CD4-positive, alpha-beta T cell treated with Interferon gamma for 1 hour (primary cell): ENCODE results near the gene ZG16B.

Source experiments
- DNase-seq: peaks from one replicate; pipeline ENCODE4 v3.0.0-alpha.2; 2020

Gene ZG16B

DNA sequence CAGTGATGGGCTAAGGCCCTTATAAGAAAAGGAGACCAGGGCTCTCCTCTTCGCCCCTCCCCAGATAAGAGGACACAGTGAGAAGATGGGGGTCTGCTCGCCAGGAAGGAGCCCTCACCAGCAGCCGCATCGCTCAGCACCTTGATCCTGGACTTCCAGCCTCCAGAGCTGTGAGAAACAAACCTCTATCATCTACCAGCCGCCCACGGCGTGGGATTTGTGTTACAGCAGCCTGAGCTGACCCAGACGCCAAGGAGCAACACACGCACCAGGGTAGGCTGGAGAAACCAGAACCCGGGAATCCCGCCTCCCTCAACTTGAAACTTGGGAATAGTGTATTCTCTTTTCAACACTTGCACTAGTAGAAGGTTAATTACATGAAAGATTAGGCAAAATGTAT is 4.2 kb upstream of the ZG16B start:
- no peak for DNase-seq

DNA sequence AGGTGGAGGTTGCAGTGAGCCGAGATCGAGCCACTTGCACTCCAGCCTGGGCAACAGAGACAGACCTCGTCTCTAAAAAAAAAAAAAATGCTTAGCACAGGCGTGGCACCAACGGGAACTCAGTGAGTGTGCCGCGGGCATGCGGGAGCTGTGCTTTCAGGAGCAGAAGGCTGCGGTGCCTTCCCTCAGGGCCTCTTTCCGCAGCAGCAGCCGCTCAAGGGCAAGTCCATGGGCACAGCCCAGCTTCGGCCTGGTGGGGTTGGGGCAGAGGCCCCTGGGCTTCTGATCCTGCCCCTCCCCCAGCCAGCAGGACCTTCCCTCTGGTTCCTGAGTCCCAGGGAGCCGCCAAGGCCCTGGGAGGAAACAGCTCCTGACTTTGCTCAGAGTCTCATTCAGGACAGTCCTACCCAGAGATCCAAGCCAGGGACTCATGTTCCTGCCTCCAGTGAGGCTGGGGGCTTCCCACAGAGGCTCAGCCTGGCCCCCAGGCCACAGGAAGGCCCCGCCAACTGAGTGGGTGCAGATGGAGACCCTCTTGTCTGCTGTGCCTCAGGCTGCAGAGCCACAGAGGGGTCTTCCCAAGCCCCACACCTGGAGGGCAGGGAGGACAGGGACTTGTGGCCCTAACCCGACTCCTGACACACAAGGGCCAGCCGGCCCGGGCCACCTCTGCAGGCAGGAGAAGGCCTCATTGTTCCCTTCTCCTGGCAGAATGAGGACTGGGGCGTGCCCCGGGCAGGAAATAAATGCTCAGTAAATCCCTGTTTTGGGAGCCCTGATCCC is 3.3 kb upstream of the ZG16B start:
- DNase-seq, result no peak

DNA sequence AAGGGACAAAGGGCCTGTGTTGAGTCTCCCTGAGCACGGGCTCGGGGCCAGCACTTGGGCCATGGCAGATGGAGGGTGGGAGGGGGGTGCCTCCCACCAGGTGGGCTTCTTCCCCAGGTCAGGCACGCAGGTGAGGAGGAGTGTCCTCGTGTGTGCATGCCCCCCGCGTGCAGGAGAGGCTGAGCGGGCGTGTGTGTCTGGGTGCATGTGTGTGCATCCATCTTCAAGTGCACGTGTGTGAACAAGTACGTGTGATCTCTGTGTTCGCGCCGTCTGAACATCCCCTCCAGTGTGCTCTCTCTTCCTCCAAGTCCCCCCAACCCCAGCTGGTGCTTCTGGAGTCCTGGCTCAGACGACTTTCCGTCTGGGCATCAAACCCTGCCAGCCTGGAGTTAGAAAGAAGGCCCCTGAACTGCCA is 2.7 kb upstream of the ZG16B start:
- DNase-seq, result no peak

DNA sequence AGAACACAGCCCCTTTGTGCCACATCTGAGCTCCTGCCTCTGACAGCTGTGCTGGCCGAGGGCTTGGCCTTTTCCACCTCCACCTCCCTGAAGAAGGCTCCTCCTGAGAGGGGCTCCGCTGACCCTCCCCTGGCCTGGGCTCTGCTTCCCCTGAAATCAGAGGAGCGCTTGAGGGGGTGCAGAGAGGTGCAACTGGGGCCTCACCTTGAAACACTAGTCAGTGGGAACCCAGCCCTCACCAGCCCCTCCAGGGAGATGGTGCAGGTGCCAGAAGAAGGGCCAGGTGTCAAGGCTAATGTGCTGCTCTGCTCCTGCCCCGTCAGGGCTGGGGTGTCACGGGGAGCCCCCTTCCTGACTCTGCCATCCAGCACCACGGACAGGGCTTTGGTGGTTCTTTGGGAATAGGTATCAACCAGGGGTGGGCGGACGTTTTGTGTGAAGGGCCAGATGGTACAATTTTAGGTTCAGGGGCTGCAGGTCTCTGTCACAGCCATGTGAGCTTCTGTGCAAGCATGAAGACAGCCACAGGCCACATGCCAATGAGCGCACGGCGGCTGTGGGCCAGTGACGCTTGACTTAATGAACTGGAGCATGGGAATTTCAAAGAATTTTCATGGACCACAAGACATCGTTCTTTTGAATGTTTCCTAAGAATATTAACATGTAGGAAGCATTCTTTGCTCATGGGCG is 2.1 kb upstream of the ZG16B start:
- no peak for DNase-seq

DNA sequence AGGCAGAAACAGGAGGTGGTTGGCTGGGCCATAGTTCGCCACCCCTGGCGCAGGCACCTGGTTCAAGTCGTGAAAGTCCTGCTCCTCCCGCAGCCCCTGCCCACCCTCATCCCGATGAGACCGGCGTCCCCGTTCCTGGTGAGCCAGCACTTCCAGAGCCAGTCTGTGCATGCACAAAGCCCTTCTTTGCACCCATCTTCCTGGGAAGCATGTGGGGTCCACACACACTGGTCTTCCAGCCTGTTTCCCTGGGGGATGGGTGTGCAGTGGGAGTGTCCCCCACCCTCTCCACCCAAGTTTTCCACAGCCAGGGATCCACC is 1.6 kb upstream of the ZG16B start:
- DNase-seq, result no peak

DNA sequence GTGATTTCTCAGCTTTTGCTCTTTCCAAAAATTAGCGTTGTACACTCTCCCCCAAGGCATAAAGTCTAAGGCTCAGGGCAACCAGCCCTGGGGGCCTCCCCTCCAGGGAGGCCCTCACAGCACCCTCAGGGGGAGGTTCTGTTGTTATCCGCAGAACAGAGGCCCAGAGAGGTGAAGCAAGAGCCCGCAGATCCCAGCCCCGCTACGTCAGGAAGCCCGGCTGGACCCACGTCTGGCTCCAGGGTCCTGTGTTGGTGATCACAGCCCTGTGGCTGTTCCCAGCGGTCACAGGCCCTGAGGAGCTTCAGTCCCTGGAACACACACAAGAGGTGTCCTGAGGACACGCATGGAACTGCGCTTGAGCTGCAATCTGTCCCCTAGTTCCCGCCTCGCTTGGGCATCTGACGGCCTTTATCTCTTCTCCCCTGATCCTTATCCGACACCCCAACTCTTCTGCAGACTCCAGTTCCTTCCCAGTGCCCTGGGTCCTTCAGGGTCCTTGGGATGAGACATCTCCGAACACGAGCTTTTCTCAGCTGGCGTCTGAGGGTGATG is 1.1 kb upstream of the ZG16B start:
- DNase-seq, result no peak

DNA sequence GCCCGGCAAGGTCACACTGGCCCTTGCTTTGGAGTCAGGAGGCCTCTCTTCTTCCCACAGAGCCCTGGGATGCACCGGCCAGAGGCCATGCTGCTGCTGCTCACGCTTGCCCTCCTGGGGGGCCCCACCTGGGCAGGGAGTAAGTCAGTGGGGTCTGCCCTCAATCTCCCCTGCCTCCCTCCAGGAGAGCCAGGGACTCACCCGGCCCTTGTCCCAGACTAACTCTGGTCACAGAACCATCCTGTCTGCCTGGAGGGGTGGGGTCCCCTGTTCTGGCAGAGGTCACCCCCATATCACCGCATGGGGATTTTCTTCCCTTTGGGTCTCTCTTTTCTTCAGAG is 222 bp downstream of the ZG16B start:
- DNase-seq, result no peak

DNA sequence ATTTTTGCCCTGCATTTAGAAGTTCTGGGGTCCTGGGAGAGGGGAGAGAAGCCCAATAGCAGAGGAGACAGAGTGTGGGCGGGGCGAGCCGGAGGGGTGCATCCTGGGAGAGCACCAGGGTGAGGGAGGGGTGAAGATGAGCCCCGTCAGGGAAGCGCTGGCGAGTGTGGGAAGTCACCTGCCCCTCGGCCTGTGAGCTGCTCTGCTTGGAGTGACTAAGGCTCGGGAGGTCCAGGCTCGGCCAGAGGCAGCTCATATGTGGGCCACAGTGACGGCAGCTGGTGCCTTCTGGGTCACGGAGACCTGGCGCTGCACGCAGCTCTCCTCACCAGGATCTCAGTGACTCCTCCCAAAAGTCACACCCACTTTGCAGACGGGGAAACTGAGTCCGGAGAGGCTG is 1.1 kb downstream of the ZG16B start:
- no peak for DNase-seq

DNA sequence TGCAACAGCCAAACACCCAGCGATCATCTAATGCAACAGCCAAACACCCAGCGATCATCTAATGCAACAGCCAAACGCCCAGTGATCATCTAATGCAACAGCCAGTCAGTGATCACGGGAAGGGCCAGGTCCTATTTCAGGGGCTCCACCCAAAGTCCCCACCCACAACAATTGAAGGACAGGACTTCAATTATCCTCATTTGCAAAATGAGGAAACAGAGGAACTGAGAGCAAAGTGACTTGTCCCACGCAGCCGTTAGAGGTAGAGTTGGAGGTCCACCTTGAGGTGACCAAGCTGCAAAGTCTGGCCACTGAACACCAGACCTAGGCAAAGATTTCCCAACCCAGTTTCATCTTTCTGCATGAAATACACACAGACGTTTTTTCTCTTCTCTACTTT is 3.7 kb downstream of the ZG16B start:
- no peak for DNase-seq

DNA sequence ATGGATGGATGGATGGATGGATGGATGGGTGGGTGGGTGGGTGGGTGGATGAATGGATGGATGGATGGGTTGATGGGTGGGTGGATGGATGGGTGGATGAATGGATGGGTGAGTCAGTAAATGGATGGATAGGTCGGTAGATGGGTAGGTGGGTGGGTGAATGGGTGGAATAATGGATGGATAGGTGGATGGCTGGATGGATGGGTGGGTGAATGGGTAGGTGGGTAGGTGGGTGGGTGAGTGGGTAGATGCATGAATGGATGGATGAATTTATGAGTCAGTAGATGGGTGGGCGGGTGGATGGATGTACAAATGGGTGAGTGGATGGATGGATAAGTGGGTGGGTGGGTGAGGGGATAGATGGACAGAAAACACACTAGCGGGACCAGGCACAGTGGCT is 4.9 kb downstream of the ZG16B start:
- no peak for DNase-seq

DNA sequence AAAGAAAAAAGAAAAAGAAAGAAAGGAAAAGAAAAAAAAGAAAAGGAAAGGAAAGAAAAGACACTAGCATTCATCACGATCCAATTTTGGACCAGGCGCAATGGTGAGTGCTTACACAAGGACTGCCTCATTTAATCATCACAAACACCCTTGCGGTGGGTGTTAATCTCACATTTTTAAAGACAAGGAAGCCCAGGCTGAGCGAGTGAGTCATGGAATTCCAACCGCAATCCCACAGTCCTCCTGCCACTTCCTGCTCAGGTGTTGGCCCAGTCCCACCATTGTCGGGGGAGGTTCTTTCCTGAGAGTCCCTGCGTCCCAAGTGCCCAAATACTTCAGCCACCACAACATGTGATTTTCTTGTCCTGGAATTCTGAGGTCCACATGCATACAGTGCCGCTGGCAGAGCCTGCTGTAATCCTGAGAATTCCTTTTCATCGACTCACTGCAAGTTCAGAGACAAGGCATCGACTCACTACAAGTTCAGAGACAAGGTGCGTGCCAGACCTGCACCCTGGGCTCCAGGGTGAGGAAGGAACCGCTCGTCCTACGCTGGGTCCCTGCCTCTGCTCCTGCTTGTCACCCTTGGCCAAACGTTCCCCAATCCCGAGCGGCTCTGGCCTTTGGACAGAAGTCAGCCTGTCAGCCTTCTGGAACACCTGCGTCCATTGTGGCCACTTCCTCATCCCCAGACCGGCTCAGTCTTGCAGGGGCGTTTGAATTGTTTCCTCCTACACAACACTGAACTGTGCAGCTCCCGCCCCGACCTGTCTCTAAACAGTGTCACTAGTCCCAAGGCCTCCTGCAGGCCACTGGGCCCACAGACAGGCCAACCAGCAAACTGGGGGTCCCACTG is 5.8 kb downstream of the ZG16B start:
- no peak for DNase-seq

DNA sequence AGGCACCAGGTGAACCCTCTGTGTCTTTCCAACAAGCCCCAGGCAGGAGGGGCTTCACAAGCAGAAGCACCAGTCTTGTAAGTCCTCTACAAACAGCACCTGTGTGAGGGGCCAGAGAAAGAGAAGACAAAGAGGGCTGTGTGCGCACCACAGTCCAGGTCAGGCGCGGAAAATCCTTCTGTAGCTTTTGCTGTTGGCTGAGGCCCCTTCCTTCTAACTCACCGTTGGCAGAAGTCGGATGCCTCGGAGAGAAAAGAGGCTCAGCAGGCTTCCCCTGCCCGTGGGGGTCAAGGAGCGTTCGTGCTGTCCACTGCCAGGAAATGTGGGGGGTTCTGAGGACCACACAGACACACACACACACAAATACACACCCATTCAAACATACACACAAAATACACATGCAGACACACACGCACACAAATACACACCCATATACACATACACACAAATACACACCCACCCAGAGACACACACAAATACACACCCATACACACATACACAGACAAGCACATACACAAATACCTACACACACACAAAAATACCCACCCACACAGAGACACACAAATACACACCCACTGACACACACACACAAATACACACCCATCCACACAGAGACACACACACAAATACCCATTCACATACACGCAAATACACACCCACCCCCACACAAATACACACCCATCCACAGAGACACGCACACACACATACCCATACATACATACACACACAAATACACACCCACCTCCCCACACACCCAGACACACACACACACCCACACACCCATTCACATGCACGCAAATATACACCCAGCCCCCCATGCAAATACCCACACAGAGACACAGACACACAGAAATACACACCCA is 6.8 kb downstream of the ZG16B start:
- no peak for DNase-seq

DNA sequence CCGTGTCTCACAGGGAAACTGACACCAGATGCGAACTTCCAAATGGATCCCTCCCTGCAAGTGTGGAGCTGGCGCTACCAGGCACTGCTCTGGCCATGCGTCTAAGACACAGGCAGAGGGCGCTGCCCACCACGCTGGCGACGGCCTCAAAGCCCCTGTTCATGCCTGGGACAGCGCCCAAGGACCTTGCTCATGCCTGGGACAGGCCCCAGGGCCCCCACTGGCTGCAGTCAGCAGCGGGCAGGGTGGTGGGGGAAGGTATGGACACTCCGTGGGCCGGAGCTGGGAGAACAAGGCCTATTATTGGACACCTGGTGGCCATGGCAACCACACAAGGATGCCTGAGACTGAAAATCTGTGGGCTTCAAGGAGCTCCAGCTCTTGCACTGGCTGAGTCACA is 8.8 kb downstream of the ZG16B start:
- DNase-seq, result peak; percentile 59

DNA sequence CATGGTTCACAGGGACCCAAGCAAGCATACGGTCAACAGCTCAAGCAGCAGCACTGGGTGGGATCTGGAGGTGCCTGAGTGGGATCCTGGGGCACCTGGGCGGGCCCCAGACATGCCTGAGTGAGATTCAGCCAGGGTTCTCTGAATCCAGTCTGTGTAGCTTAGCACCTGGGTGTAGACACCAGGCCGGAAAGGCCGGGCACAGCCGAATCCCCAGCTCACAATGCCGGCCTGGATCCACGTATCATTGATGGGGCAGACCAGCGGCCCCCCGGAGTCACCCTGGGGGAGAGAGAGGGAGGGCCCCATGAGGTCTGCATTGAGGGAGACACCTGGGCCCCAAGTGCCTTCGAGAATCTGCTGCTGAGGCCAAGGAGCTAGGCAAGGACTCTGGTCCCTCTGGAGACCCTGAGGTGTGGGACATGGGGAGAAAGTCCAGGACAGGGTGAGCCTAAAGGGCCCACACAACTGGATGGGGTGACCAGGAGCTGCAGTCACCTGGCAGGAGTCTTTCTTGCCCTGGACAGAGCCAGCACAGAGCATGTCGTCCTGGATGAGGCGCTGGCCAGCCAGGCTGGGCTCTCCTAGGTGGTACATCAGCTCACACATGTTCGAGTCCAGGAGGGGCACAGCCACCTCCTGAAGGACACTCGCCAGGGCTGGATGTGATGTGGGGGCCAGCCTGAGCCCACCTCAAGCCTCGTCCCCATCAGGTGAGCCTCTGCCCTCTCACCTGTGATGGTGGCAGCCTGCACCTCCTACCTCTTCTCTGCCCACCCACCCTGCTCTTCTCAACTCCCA is 9.7 kb downstream of the ZG16B start:
- no peak for DNase-seq

DNA sequence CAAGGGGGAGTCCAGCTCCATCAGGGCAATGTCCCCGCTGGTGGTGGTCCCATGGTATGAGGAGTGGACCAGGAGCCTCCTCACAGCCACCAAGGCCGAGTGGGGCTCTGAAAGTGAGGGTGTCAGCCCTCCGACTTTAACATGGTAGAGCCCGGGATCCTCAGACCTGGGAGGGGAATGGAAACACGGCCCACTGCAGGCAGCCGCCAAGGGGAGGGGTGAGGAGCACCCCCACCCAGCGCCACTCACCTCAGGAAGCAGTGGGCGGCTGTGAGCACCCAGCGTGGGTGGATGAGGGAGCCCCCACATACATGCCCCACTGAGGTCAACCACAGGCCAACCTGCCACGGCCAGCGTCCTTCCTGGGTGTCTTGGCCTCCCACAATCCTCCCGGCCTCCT is 10.8 kb downstream of the ZG16B start:
- DNase-seq, result no peak

DNA sequence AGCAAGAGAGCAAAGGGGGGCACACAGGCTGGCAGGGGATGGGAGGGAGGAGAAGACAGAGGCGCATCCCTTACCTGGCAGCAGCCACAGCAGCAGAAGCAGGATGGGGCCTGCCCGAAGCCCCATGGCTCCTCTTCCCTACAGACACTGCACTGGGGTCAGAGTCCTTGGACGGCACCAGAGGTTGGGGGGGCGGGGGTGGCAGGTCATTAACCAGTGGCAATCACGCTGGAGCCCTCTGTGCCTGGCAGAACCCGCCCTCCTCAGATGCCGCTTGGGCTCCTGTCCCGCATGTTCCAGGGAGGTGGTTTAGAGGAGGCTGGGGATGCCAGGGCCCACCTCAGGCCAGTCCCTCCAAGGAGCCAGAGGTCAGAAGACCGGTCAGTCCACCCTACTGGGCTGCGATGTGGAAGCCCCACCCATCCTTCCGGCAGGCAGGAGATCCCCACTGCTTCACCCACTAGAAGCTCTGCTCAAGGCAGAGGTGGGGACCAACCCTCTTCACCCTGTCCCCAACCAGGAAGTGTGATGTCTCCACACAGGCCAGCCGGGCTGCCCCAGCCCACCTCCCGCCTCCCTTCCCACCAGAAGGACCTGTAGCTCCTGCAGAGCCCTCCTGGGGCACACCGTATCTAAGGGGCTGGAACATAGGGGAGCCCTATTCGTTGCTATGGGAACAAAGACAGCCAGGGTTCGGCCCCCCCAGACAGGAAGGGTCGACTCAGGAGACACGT is 11.7 kb downstream of the ZG16B start:
- DNase-seq, result peak; percentile 41

DNA sequence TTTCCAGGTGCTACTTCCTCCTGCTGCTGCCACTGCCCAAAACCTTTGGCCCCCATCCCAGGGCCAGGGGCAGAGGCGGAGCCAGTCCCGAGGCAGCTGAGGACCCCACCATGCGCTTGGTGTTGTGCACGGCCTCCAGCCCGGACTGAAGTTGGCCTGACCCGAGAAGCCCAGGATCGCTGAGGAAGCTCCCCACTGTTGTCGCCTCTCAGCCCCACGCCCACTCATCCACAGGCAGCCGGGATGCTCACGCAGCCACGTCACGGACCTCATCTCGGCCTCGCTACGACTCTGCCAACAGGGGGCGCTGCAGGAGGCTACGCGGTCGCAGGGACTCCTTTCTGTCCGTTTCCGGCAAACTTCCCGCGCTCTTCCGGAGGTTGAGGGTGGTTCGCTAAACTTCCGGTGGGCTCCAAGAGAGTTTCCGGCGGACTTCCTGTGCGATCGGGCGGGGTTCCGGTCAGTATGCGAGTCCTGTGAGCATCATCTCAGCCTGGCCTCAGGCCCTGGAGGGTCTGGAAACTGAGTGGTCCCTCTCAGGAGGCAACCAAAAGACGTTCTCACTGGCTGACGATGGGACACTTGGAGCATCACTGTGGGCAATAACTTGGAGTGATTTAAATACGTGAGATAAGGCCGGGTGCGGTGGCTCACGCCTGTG is 12.4 kb downstream of the ZG16B start:
- peak; percentile 78 for DNase-seq

DNA sequence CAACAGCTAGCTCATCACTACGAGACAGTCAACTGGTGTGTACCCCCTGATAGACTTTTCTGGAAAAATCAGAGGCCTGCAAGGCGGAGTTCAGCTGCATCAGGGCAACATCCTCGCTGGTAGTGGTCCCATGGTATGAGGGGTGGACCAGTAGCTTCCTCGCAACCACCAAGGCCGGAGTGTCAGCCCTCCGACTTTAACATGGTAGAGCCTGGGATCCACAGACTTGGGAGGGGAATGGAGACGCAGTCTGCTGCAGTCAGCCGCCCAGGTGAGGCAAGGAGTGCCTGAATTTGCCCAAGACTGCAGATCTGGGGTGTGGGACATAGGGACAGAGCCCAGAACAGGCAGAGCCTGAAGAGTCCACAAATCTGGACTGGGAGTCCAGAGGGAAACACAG is 13.4 kb downstream of the ZG16B start:
- no peak for DNase-seq

DNA sequence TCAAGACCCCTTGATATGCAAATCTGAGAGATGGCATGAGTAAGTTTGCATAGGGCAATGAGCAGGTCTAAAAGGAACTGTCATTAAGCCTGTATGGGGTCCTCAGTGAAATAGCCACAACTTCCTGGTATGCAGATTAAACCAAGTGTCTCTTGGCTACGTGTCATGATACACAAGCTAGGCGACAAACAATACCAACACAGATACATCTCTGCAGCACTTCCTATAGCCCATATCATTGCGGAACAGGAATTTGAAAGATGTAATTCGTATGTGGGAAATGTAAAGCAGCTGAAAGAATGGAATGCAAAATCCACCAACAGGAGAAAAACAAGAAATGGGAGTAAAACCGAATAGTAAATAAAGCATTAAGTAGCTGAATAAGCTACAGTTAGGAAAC is 15.0 kb downstream of the ZG16B start:
- DNase-seq, result no peak

DNA sequence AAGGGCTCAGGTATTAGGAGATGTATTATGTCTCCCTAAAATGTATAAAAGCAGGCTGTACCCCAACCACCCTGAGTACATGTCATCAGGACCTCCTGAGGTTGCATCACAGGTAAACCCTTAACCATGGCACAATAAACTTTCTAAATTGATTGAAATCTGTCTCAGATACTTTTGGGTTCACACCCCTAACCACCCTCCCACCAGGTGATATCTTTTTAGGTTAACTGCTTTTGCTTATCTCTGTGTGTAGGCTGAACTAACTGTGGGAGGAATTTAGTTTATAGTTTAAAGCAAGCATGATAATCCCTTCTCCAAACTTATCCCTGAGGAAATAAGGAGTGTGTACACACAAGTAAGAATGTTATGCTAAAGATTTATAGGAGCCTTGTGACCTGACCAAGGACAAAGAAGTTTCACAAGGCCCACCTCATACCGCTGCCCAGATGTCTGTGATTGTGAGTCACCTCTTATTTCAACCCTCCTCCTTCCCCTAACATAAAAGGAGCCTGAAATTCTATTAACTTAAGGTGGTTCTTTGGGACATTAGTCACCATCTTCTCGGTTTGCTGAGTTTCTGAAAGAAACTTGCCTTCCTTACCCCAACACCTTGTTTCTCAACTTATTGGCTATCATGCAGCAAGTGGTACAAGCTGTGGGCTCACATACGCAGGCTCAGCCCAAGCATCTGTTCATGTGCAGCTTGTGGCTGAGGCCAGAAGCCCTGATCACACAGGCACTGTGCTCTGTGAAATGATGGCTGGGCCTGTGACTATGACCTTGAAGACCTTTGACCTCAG is 16.6 kb downstream of the ZG16B start:
- DNase-seq, result no peak
